ENCODE data around the gene MTHFSD.

DNA sequence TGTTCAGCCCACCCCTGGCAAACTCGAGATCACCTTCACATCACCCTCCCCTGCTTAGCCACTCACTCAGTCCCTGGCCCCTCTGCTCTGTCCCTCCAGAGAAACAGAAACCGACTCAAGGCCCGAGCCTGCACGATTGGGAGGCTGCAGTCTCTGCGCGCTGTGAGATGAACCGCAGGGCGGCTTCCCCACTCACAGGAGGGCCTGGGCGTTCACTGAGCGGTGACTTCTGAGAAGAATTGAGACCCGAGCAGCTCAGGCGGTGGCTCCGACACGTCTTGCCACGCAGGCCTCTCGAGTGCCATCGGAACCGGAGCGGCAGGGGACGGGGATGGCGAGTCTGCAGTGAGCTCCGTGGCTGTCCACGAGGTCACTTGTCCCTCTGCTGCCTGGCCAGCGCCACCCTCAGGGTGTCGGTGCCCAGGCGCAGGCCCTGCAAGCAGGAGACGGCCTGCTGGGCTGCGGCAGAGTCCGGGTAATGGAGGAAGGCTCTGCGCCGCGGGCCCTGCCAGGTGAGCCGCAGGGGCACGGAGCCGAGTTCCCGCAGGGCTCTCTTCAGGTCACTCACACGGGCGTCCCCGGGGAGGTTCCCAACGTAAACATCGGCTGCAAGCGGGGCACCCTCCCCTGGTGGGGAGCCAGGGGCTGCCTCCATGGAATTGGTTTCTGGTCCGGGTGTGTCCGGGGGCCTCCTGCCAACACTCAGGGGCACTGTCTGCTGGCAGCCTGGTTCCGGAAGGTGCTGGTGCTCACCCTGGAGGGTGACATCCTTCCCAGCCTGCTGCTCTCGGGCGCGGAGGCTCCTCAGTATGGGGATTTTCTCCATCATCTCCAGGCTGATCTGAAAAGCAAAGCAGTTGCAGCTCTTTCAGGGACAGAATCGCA, 23.2 kb downstream of the MTHFSD start:
- TF ChIP-seq, protein P1, sequence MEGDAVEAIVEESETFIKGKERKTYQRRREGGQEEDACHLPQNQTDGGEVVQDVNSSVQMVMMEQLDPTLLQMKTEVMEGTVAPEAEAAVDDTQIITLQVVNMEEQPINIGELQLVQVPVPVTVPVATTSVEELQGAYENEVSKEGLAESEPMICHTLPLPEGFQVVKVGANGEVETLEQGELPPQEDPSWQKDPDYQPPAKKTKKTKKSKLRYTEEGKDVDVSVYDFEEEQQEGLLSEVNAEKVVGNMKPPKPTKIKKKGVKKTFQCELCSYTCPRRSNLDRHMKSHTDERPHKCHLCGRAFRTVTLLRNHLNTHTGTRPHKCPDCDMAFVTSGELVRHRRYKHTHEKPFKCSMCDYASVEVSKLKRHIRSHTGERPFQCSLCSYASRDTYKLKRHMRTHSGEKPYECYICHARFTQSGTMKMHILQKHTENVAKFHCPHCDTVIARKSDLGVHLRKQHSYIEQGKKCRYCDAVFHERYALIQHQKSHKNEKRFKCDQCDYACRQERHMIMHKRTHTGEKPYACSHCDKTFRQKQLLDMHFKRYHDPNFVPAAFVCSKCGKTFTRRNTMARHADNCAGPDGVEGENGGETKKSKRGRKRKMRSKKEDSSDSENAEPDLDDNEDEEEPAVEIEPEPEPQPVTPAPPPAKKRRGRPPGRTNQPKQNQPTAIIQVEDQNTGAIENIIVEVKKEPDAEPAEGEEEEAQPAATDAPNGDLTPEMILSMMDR (IDR thresholded peaks at IDR 0.05): no peak
- no peak for TF ChIP-seq POLR2A (IDR thresholded peaks at IDR 0.05; ENCODE audit: low read depth)
